HEK293T (cell line): ENCODE results near the gene HPSE2.

Source experiments
- CTBP1 ChIP-seq: fragments of 450-650 bp; IDR thresholded peaks from 2 replicates; pipeline ENCODE4 v1.6.1; 2016; ENCODE audit warnings: borderline replicate concordance
- L3MBTL2 ChIP-seq: fragments of 450-650 bp; conservative IDR thresholded peaks from 2 replicates; pipeline ENCODE4 v1.6.1; 2016; ENCODE audit warnings: mild to moderate bottlenecking
- NFRKB ChIP-seq: fragments of 450-650 bp; IDR thresholded peaks from 2 replicates; pipeline ENCODE4 v1.6.1; 2016; ENCODE audit warnings: mild to moderate bottlenecking, moderate library complexity
- SUZ12 ChIP-seq: fragments of 450-650 bp; IDR thresholded peaks from 2 replicates; pipeline ENCODE4 v1.6.1; 2016; ENCODE audit warnings: mild to moderate bottlenecking
- TARDBP ChIP-seq: fragments of 450-650 bp; IDR thresholded peaks from 2 replicates; pipeline ENCODE4 v1.6.1; 2016

- TF ChIP-seq L3MBTL2 (no peak), SUZ12 (no peak), NFRKB (no peak), TARDBP (no peak), CTBP1 (no peak)
Measured at GRCh38 chr10:98924526-98924925, 311.1 kb downstream of the HPSE2 start.
